Neural crest cell (in vitro differentiated cells): Measurements from ENCODE around the gene CPA4. TPM values are rescaled to one million over a fixed set of nuclear protein-coding genes. Genes with fewer than 3 reads are reported as not detected.

Experiments used
- DNase-seq: peaks from one replicate; pipeline ENCODE4 v3.0.0; 2021; ENCODE audit warnings: low read depth, mixed read lengths, low spot score
- H3K27ac Mint-ChIP-seq: one replicate; pipeline ENCODE4 v1.8.0; 2021; ENCODE audit warnings: mild to moderate bottlenecking, mixed read lengths; ENCODE audit not compliant: unreplicated experiment
- H3K27me3 Mint-ChIP-seq: 2 replicates; pipeline ENCODE4 v1.8.0; 2021; ENCODE audit warnings: low read depth, mild to moderate bottlenecking, mixed read lengths
- H3K36me3 Mint-ChIP-seq: 2 replicates; pipeline ENCODE4 v1.8.0; 2021; ENCODE audit warnings: low read depth, mild to moderate bottlenecking, mixed read lengths
- H3K4me1 Mint-ChIP-seq: 2 replicates; pipeline ENCODE4 v1.8.0; 2021; ENCODE audit warnings: mixed read lengths
- H3K4me3 Mint-ChIP-seq: one replicate; pipeline ENCODE4 v1.8.0; 2021; ENCODE audit warnings: mild to moderate bottlenecking, mixed read lengths
- H3K9me3 Mint-ChIP-seq: 2 replicates; pipeline ENCODE4 v1.8.0; 2021; ENCODE audit warnings: mixed read lengths
- total RNA-seq: library from RNA; stranded (reverse); gene quantifications from 2 replicates; pipeline ENCODE4 v1.2.1, GENCODE V29; 2021
- TF ChIP-seq, protein P1 (sequence below): fragments of 200-600 bp; sonication (generic); conservative IDR thresholded peaks from 2 replicates; pipeline ENCODE4 v1.5.0; 2021; ENCODE audit warnings: antibody characterized with exemption, mild to moderate bottlenecking

CPA4 gene
- total RNA-seq, 1 donor from 2014 or later, result 0.72 TPM

- no peak overlapping the region for H3K4me3 Mint-ChIP-seq
- H3K27me3 Mint-ChIP-seq, result no peaks in the 10 kb centered on the region
- no peak for DNase-seq
- peaks cover 25% of the 10 kb centered on the region for H3K4me1 Mint-ChIP-seq
- H3K9me3 Mint-ChIP-seq, result peaks cover 18% of the 10 kb centered on the region
- TF ChIP-seq, protein P1, sequence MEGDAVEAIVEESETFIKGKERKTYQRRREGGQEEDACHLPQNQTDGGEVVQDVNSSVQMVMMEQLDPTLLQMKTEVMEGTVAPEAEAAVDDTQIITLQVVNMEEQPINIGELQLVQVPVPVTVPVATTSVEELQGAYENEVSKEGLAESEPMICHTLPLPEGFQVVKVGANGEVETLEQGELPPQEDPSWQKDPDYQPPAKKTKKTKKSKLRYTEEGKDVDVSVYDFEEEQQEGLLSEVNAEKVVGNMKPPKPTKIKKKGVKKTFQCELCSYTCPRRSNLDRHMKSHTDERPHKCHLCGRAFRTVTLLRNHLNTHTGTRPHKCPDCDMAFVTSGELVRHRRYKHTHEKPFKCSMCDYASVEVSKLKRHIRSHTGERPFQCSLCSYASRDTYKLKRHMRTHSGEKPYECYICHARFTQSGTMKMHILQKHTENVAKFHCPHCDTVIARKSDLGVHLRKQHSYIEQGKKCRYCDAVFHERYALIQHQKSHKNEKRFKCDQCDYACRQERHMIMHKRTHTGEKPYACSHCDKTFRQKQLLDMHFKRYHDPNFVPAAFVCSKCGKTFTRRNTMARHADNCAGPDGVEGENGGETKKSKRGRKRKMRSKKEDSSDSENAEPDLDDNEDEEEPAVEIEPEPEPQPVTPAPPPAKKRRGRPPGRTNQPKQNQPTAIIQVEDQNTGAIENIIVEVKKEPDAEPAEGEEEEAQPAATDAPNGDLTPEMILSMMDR, result no peak
- H3K36me3 Mint-ChIP-seq, result peaks cover 2% of the 10 kb centered on the region
- no peak overlapping the region for H3K27ac Mint-ChIP-seq
Observed at GRCh38 chr7:130281260-130281659, 11.7 kb upstream of the CPA4 start.

GRCh38 chr7:130286881-130287280, 6.1 kb upstream of the CPA4 start:
- TF ChIP-seq, protein P1, result no peak
- peaks cover 3% of the 10 kb centered on the region for H3K36me3 Mint-ChIP-seq
- H3K4me1 Mint-ChIP-seq, result peaks cover 10% of the 10 kb centered on the region
- no peak overlapping the region for H3K4me3 Mint-ChIP-seq
- no peak overlapping the region for H3K27ac Mint-ChIP-seq
- no peak for DNase-seq
- no peaks in the 10 kb centered on the region for H3K27me3 Mint-ChIP-seq
- H3K9me3 Mint-ChIP-seq, result peaks cover 16% of the 10 kb centered on the region

- peaks cover 10% of the 10 kb centered on the region for H3K4me1 Mint-ChIP-seq
- TF ChIP-seq, protein P1, result no peak
- H3K27ac Mint-ChIP-seq, result no peak overlapping the region
- peaks cover 16% of the 10 kb centered on the region for H3K9me3 Mint-ChIP-seq
- H3K27me3 Mint-ChIP-seq, result no peaks in the 10 kb centered on the region
- H3K36me3 Mint-ChIP-seq, result peaks cover 3% of the 10 kb centered on the region
- H3K4me3 Mint-ChIP-seq, result no peak overlapping the region
- DNase-seq, result no peak
Observed at GRCh38 chr7:130288168-130288567, 4.8 kb upstream of the CPA4 start.

GRCh38 chr7:130288829-130289228, 4.1 kb upstream of the CPA4 start:
- no peak for DNase-seq
- H3K4me3 Mint-ChIP-seq, result no peak overlapping the region
- no peak overlapping the region for H3K27ac Mint-ChIP-seq
- H3K4me1 Mint-ChIP-seq, result peaks cover 10% of the 10 kb centered on the region
- H3K9me3 Mint-ChIP-seq, result peaks cover 13% of the 10 kb centered on the region
- TF ChIP-seq, protein P1, result no peak
- H3K36me3 Mint-ChIP-seq, result peaks cover 3% of the 10 kb centered on the region
- no peaks in the 10 kb centered on the region for H3K27me3 Mint-ChIP-seq

GRCh38 chr7:130289478-130289877, 3.5 kb upstream of the CPA4 start:
- TF ChIP-seq, protein P1, result no peak
- H3K27me3 Mint-ChIP-seq, result no peaks in the 10 kb centered on the region
- H3K9me3 Mint-ChIP-seq, result peaks cover 7% of the 10 kb centered on the region
- no peak for DNase-seq
- peaks cover 3% of the 10 kb centered on the region for H3K36me3 Mint-ChIP-seq
- peaks cover 6% of the 10 kb centered on the region for H3K4me1 Mint-ChIP-seq
- H3K4me3 Mint-ChIP-seq, result no peak overlapping the region
- peak overlapping the region; percentile 47 for H3K27ac Mint-ChIP-seq

DNA sequence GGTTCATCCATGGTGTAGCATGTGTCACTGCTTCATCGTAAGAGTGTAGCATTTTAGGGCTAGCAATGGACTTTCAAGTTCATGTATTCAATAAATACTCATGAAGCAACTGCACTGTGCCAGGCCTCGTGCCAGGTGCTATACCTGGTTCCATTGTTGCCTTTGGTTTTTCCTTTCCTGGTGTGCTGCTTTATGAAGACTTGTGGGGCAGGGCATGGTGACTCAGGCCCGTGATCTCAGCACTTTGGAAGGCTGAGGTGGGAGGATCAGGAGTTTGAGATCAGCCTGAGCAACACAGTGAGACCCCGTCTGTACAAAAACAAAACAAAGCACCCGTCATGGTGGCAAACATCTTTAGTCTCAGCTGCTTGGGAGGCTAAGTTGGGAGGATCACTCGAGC, 2.2 kb upstream of the CPA4 start:
- Mint-ChIP-seq H3K4me1 (peaks cover 11% of the 10 kb centered on the region), H3K27me3 (no peaks in the 10 kb centered on the region), H3K36me3 (peaks cover 3% of the 10 kb centered on the region), H3K9me3 (peaks cover 9% of the 10 kb centered on the region), H3K4me3 (no peak overlapping the region), H3K27ac (no peak overlapping the region)
- TF ChIP-seq, protein P1, result no peak
- no peak for DNase-seq
